GM12892 (cell line): ENCODE results near the gene ZNF529.

Experiments
- POLR2A ChIP-seq: IDR thresholded peaks from 2 replicates; pipeline ENCODE4 v1.6.1; 2011; ENCODE audit warnings: low read depth, low read length, control low read depth
- POLR2AphosphoS5 ChIP-seq: IDR thresholded peaks from 2 replicates; pipeline ENCODE4 v1.6.1; 2011; ENCODE audit warnings: low read depth, low read length, control low read depth

GRCh38 chr19:36508325-36508724 lies 64.8 kb downstream of the ZNF529 start:
- TF ChIP-seq POLR2A, result no peak
- no peak for TF ChIP-seq POLR2AphosphoS5
